SKM-1 treated with dmso at 0.1 percent for 144 hours (cell line): Measurements from ENCODE around the gene ZNF18.
"Not testable (repeated sequence)": the region's sequence is repeated elsewhere in the genome, so short reads cannot be mapped to it uniquely, and the experiment has no call there.

Source experiments
- DNase-seq: peaks from one replicate; lab custom pipeline; 2025; ENCODE audit not compliant: unreplicated experiment; lab: John Stamatoyannopoulos, UW

The ZNF18 gene

DNA sequence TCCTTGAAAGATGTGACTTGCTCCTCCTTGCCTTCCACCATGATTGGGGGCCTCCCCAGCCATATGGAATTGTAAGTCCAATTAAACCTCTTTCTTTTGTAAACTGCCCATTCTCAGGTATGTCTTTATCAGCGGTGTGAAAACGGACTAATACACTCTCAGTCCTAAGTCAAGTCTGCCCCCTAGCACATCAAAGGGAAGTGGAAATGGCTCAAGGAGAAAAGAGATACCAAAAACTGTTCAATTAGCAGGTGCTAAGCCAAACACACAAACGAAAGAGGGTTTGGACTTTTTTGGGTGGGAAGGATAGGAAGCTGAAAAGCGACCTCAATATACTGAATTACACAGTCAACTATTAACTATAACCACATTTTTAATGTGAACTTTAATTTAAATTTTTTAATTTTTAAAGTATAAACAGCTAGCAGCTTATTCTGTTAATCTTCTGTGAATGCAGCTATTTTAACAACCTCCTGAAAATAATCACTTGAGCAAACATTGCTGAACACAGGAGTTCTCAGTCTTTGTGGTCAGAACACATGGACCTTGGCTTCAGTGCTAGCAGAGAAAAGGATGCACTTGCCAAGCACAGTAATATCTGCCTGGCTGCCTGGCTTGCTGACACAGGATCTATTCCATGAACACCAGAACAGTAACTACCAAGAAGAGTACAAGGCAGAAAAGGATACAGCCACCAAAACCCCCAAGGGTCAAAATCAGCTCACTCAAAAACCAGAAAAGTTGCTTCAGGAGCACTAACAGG is 10.9 kb downstream of the ZNF18 start:
- DNase-seq: no peak

DNA sequence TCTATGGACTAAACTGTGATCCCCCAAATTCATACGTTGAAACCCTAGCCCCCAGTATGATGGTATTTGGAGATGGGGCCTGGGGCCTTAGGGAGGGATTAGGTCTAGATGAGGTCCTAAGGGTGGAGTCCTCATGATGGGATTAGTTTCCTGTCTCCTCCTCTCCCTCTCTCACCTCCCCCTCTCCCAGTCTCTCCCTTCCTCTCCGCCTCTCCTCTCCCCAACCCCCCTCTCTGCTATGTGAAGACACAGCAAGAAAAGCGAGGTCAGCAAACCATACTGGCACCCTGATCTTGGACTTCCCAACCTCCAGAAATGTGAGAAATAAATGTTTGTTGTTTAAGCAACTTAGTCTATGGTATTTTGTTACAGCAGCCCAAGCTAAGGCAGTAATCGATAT is 15.4 kb downstream of the ZNF18 start:
- no peak for DNase-seq

DNA sequence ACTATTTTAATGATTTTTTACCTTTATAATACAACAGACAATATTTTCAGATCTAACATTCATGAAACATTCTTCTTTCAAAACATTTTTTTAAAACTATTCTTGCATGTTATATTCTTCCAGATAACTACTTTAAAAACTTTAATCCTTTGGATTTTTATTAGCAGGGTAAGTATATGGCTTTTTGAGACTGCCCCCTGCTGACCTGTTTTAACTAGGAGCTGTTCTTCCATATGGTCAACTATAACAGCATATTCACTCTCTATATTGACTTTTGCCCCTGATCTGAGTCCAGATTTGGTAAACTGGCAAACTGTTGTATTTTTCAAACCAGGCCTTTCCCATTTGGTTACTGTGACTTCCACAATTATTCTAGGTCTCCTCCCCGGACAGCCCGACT is 16.5 kb downstream of the ZNF18 start:
- no peak for DNase-seq

DNA sequence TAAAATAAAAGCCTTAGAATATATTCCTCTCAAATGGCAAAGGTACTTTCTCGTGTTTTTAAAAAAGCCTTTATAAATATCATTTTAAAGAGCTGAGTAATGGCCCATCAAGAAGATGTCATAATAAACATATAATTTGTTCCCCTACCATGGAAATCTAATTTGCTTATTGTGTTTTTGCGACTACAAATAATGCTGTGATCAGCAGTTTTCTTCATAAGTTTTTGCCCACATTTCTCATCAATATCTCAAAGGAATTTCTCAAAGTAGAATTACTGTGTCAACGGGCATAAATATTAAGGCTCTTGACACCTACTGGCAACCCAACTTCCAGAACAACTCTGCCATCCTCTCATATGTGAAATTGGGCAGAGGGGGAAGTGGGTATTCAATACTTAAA is 17.5 kb downstream of the ZNF18 start:
- DNase-seq: no peak

DNA sequence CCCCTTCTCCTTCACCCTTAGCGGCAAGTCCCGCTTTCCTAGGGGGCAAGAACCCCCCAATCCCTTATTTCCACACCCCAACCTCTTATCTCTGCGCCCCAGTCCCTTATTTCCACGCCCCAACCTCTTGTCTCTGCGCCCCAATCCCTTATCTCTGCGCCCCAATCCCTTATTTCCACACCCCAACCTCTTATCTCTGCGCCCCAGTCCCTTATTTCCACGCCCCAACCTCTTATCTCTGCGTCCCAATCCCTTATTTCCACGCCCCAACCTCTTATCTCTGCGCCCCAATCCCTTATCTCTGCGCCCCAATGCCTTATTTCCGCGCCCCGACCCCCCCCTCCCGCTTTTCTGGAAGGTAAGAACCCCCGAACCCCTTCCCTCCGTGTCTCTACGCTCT is 24.5 kb downstream of the ZNF18 start:
- DNase-seq: not testable (repeated sequence)

DNA sequence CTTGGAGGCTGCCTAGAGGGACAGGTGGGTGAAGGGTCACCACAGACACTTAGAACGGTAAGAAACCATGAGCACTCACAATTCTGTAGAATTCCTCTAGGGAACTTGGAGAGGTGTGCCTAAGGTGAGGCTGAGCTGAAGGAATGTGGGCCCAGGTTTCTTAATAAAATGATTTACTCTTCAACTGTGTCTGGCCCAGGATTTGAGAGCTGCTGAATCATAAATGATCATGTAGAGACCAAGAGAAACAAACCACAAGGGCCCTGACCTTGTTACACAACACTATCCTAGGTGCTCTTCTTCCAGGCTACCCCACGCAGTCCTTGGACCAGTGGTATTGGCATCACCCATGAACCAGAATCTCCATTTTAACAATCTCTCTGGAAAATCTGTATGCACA is 27.7 kb downstream of the ZNF18 start:
- DNase-seq: no peak

DNA sequence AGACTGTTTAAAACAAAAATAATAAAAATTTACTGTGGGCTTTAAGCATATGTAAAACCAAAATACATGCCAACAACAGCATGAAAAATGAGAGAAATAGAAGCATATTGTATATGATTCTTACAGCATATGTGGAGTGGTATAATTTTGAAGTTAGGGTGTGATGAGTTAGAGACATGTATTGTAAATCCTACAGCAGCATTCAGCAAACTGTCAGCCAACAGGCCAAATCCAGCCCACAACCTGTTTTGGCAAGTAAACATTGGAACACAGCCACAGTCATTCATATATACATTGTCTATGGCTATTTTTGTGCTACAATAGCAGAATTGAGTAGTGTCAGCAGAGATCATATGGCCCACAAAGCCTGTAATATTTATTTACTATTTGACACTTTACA is 42.3 kb downstream of the ZNF18 start:
- no peak for DNase-seq

DNA sequence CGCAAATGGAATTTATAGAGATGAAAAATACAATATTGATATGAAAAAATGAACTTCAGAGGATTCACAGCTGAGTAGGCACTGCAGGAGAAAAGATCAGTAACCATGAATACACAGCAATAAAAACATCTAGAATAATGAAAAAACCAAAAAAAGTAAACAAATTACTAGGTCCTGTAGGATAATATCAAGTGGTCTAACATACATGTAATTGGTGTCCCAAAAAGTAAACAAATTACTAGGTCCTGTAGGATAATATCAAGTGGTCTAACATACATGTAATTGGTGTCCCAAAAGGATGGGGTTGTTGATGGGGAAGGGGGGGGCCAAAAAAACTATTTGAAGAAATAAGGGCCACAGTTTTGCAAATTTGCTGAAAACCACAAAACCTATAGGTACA is 43.4 kb downstream of the ZNF18 start:
- no peak for DNase-seq

DNA sequence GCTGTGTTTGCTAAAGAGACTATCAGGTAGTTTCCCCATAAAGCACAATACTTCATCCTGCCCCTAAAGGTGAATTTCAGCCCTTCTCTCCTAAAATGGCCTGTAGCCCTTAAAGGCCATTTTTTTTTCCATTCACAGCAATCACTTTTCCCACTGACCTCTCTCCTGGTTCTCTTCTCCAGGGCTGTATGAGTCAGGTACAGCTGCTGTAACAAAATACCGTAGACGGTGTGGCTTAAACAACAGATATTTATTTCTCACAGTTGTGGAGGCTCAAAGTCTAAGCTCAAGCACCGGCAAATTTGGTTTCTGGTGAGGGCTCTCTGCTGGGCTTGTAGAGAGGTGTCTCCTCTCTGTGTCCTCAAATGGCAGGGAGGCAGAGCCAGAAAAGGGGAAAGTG is 44.7 kb downstream of the ZNF18 start:
- DNase-seq: no peak

DNA sequence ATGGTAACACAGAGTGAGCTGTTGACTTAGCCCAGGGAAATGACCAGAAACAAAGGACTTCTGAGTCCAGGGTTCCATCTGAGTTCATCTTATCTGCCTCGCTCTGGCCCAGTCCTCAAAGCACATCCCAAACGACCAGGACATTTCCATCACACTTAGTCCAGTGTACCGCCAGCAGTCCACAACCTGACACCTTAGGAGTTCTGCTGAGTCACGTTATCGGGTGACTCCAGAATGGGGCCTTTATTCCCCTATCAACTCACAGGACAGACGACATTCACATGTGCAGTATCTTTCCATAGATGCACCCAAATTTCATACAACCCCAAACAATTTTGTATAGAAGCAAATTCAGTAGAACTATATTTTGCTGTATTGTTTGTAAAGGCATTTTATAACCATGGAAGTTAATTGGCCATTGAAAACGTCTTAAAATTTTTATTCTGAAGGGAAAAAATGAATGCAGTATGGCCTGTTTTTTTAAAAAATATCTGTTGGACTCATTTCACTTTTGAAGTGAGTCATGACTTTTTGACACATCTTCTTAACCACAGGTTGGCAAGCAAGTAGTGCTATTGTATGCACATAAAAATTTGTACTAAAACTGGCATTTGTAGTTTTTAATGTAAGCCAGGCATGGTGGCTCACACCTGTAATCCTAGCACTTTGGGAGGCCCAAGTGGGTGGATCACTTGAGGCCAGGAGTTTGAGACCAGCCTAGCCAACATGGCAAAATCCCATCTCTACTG is 46.3 kb downstream of the ZNF18 start:
- DNase-seq: no peak

DNA sequence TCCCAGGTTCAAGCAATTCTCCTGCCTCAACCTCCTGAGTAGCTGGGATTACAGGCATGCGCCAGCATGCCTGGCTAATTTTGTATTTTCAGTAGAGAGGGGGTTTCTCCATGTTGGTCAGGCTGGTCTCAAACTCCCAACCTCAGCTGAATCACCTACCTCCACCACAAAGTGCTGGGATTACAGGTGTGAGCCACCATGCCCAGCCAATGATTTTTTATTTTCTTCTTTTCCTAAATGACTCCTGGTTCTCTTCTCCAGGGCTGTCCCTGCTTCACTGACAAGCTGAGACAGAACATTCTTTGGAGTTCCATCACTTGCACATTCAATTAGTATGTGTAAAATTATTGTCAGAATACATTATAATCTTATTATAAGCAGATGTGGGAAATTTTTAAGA is 47.7 kb downstream of the ZNF18 start:
- DNase-seq: not testable (repeated sequence)

DNA sequence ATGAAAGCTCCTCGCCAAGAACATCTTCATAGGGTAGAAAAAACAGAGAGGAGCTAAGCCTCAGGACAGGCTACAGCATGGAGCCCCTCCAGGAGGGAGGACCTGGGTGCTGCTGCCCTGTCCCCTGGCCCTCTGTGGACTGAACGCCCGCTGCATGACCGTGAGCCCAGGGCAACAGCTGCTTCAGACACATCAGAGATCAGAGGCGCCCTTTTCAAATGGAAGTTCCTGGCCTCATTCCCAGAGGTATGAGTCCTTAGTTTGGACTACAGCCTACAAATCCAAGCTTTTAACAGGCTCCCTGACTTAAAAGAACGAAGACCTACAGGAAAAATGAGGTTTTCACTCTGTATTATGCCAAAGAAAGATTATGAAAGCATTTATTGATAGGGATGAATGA is 48.5 kb downstream of the ZNF18 start:
- no peak for DNase-seq

DNA sequence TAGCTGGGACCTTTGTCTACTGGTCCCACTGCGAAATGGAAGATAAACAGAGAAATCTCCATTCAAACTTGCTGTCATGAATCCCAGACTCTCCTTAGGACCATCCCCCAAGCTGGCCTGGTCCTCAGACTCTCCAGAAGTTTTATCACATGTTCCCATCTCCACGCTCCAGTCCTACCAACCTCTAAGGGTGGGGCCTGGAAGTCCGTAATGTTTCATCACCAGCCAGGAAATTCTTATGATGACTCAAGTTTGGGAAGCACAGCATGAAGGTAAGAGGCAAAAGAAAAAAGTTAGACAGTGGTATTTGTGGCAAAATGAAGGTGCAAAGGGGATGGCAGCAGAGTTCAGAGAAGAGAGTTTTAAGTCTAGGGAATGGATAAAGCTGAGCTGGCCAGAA is 52.7 kb downstream of the ZNF18 start:
- DNase-seq: no peak

DNA sequence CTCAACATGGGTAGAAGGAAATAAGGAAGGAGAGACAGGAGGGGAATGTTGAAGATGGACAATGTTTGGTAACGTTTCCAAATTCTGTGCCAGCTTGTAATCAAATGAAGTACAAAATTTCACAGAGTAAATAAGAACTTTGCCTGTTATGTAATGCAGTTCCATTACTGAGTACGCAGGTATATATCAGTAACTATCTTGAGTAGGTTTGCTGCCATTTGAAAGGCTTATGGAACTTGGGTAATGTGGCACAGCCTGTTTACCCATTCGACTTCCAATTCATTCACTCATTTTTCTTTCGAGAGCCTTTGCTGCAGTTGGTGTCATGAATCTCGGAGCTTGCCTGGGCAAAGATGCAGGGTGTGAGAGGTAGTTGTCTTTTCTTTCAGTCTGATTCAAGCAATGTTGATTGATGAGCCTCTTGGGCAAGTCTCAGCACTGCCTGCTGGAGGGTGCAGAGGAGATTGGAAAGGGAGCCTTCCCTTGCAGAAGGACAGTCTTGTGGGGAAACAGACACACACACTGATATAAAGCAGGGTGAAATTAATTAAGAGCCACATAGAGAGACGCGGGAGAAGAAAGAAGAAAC is 53.4 kb downstream of the ZNF18 start:
- DNase-seq: no peak

DNA sequence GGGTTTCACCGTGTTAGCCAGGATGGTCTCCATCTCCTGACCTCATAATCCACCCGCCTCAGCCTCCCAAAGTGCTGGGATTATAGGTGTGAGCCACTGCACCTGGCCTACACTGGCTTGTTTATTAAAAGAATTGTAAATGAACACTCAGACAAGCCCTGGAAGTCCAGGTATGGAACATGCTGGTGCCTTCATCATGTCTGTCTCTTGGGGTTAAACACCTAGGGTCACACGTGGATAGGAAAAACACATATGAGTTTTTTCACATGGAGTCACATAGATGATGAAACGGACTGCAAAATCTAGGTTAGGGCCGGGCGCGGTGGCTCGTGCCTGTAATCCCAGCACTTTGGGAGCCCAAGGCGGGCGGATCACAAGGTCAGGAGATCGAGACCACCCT is 54.2 kb downstream of the ZNF18 start:
- not testable (repeated sequence) for DNase-seq

DNA sequence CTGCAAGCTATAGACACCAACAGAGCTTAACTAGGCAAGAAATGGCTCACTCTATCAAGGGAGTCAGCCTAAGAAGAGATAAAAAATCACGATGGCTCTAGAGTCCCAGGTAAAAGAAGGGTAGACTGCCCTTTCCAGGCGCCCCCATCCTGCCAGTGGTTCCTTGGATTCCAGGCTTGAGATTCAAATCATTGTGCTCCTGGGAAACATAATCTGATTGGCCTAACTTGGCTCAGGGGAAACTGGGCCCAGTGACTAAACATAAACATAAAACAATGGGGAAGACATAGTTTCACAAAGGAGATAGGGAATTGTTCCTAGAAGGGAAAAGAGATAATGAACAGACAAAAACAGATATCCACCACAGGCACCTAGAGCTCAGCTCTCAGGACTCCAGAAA is 56.4 kb downstream of the ZNF18 start:
- DNase-seq: no peak

DNA sequence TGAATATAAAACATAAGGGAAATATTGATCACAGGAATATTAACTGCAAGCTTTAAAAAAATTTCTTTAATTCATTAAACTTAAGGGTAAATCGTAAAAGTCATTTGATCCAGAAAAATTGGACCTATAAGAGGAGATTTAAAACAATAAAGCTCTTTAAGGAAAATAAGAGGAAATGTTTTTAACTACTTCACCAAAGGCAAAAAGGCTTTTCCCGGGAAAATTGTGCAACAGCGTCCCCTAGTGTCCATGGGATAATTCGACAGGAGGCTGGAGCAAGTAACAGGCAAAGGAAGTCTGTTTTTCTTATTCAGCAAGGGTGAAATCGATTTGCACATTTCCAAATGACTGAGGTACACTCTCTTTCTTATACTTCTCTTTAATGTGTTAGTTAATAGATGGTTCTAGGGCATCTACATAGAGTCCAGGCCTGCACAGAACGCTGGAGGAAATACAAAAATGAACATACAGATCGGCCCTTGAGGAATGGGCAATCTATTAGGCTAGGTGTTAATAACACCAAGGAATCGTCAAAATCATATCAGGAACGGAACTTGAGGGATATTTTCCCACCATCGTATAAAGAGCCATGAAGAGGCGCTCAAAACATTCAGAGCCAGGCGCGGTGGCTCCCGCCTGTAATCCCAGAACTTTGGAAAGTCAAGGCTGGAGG is 61.4 kb downstream of the ZNF18 start:
- no peak for DNase-seq

DNA sequence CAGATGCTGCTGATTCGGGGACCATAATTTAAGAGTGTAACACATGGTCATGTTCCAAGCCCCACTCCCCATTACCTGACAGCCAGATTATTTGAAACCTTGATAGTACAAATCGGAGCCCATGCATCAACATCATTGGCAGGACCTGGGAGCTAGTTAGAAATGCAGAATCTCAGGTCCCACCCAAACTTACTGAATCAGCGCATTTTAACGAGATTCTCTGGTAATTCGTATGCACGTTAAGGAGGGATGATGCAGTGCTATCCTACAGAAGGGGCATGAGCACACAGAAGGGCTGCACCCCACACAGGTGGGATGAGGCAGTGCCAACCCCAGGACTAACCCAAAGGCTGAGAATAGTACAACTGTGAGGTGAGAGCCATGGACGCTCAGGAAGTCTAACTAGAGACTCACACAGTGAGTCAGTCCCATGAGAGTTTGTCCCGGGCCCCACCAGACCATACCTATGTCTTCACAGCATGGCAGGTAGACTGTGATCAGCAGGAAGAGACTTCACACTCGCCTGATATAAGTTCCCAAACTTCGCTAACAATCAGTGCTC is 64.9 kb downstream of the ZNF18 start:
- no peak for DNase-seq

DNA sequence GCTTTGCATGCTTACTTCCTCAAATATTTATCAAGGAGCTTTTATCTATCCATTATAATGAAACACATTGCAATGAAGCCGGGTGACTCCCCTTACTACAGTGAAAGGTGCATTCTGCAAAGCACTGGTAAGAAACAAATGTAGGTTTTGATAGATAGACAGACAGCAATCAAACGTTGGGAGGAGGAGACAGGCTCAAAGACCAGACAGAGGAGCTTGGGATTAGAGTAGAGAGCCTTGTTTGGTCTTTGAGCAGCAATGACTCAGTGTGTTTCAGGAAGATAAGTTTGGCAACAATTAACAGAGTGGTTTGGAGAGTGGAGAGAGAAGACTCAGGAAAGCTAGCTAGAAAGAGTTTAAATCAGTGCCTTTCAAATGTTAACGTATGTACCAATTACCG is 68.8 kb downstream of the ZNF18 start:
- DNase-seq: no peak
